Spleen (tissue), 7 donors: ENCODE measurements around the gene KIFAP3.
"Not testable (repeated sequence)": the region's sequence is repeated elsewhere in the genome, so short reads cannot be mapped to it uniquely, and the experiment has no call there.

Experiments
- POLR2AphosphoS5 ChIP-seq, 3 donors: sonication (generic); formaldehyde crosslinking; IDR thresholded peaks; one replicate each; pipeline ENCODE4 v1.5.1; 2017; ENCODE audit warnings: antibody characterized with exemption in 3 of 3
- TF ChIP-seq, protein P1 (sequence below), 11 experiments: fragments of 200-600 bp in 7 of 11; fragments of 450-650 bp in 4 of 11; sonication (generic) in 4 of 11; IDR thresholded peaks in 8 of 11; conservative IDR thresholded peaks in 3 of 11; 1 replicate in 7 of 11; 2 replicates in 4 of 11; pipeline versions ENCODE4 v1.4.0 to v1.8.0; 2016 to 2021; ENCODE audit warnings: antibody characterized with exemption in 11 of 11, inconsistent platforms in 4 of 11, mild to moderate bottlenecking in 1 of 11
- donor health status: DM: no; HTN: no; CAD: no; lungs with moderate emphysema.
- donor health status: DM: no; HTN: no; CAD: no.
- donor health status: DM: no; HTN: no; CAD: no.

DNA sequence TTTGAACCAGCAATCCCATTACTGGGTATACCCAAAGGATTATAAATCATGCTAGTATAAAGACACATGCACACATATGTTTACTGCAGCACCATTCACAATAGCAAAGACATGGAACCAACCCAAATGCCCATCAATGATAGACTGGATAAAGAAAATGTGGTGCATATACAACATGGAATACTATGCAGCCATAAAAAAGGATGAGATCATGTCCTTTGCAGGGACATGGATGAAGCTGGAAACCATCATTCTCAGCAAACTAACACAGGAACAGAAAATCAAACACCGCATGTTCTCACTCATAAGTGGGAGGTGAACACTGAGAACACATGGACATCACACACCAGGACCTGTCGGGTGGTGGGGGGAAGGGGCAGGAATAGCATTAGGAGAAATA lies 65.8 kb downstream of the KIFAP3 start:
- TF ChIP-seq, protein P1, sequence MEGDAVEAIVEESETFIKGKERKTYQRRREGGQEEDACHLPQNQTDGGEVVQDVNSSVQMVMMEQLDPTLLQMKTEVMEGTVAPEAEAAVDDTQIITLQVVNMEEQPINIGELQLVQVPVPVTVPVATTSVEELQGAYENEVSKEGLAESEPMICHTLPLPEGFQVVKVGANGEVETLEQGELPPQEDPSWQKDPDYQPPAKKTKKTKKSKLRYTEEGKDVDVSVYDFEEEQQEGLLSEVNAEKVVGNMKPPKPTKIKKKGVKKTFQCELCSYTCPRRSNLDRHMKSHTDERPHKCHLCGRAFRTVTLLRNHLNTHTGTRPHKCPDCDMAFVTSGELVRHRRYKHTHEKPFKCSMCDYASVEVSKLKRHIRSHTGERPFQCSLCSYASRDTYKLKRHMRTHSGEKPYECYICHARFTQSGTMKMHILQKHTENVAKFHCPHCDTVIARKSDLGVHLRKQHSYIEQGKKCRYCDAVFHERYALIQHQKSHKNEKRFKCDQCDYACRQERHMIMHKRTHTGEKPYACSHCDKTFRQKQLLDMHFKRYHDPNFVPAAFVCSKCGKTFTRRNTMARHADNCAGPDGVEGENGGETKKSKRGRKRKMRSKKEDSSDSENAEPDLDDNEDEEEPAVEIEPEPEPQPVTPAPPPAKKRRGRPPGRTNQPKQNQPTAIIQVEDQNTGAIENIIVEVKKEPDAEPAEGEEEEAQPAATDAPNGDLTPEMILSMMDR (IDR thresholded peaks at IDR 0.05 in 8 of 11, conservative IDR thresholded peaks at IDR 0.05 in 3 of 11) = not testable (repeated sequence)
- not testable (repeated sequence) for TF ChIP-seq POLR2AphosphoS5 (IDR thresholded peaks at IDR 0.05)
